ENCODE measurements around the gene LHFPL3. TPM values are rescaled to one million over a fixed set of nuclear protein-coding genes. Genes with fewer than 3 reads are reported as not detected.
"Not testable (repeated sequence)": the region's sequence is repeated elsewhere in the genome, so short reads cannot be mapped to it uniquely, and the experiment has no call there.

LHFPL3 gene
- total RNA-seq, 4 donors from 2014 or later = not detected

GRCh38 chr7:104552102-104552501 lies 223.7 kb downstream of the LHFPL3 start:
- no peak overlapping the region for H3K4me3 ChIP-seq
- H3K27ac ChIP-seq = no peak overlapping the region
- DNase-seq = no peak
- no peaks in the 10 kb centered on the region for H3K36me3 ChIP-seq
- intact Hi-C loops (cut with DNase I; ENCODE audit: low total_unique reads) = no loop called here
- in situ Hi-C loops (cut with MboI; ENCODE audit: low sequenced_read_pairs in 4 of 4) = no loop called here
- ATAC-seq = no peak
- no peaks in the 10 kb centered on the region for H3K27me3 ChIP-seq
- no peaks in the 10 kb centered on the region for H3K4me1 ChIP-seq
- no peaks in the 10 kb centered on the region for H3K9me3 ChIP-seq
- TF ChIP-seq, protein P1, sequence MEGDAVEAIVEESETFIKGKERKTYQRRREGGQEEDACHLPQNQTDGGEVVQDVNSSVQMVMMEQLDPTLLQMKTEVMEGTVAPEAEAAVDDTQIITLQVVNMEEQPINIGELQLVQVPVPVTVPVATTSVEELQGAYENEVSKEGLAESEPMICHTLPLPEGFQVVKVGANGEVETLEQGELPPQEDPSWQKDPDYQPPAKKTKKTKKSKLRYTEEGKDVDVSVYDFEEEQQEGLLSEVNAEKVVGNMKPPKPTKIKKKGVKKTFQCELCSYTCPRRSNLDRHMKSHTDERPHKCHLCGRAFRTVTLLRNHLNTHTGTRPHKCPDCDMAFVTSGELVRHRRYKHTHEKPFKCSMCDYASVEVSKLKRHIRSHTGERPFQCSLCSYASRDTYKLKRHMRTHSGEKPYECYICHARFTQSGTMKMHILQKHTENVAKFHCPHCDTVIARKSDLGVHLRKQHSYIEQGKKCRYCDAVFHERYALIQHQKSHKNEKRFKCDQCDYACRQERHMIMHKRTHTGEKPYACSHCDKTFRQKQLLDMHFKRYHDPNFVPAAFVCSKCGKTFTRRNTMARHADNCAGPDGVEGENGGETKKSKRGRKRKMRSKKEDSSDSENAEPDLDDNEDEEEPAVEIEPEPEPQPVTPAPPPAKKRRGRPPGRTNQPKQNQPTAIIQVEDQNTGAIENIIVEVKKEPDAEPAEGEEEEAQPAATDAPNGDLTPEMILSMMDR (IDR thresholded peaks at IDR 0.05 in 4 of 5, conservative IDR thresholded peaks at IDR 0.05 in 1 of 5) = no peak
- TF ChIP-seq POLR2A (IDR thresholded peaks at IDR 0.05) = no peak

DNA sequence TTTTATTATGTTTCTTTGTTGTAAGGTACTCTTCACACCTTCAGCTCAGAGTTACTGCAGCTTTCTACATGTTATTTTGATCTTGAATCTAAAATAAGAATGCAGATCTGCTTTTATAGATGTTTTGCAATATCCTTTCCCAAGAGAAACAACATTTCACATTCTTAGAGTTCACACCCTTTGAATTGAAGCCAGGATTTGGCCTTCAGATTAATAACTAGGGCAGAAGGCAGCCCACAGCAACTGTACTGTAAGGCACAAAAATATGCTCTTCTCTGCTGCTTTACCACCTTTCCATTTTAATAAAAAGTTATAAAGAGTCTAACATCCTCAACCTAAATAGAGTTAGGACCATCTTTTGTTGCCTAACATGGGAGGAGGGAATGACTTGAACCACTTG lies 224.7 kb downstream of the LHFPL3 start:
- H3K27ac ChIP-seq = no peak overlapping the region
- no peaks in the 10 kb centered on the region for H3K9me3 ChIP-seq
- no peaks in the 10 kb centered on the region for H3K36me3 ChIP-seq
- H3K27me3 ChIP-seq = no peaks in the 10 kb centered on the region
- no peak overlapping the region for H3K4me3 ChIP-seq
- no peak for DNase-seq
- TF ChIP-seq POLR2A (IDR thresholded peaks at IDR 0.05) = no peak
- TF ChIP-seq, protein P1 (IDR thresholded peaks at IDR 0.05 in 4 of 5, conservative IDR thresholded peaks at IDR 0.05 in 1 of 5) = no peak
- intact Hi-C loops (cut with DNase I; ENCODE audit: low total_unique reads) = no loop called here
- no peaks in the 10 kb centered on the region for H3K4me1 ChIP-seq
- no peak for ATAC-seq
- in situ Hi-C loops (cut with MboI; ENCODE audit: low sequenced_read_pairs in 4 of 4) = no loop called here

GRCh38 chr7:104563350-104563901 lies 235.0 kb downstream of the LHFPL3 start:
- H3K4me1 ChIP-seq; H3K9me3 ChIP-seq; in situ Hi-C loops (cut with MboI; ENCODE audit: low sequenced_read_pairs in 4 of 4); ATAC-seq; H3K27ac ChIP-seq; DNase-seq; H3K27me3 ChIP-seq; H3K4me3 ChIP-seq; H3K36me3 ChIP-seq; intact Hi-C loops (cut with DNase I; ENCODE audit: low total_unique reads): not testable (repeated sequence)

DNA sequence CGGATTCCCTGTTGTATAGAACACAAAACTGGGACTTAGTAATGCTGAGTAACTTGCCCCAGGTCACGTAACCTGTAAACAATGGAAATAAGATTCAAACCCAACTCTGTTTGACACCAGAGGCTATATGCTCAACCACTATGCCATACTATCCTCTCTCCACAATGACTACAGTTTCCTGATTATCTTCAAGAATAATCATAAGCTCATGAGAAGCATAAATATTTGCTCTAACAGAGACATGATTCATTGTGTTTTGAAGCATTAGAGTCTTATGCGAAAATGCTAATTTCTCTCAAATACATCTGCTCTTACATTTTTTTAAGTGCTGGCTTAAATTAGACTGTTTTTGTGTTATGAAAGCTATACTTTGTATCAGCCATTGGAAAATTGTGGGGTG lies 241.3 kb downstream of the LHFPL3 start:
- Histone ChIP-seq H3K27me3 (no peaks in the 10 kb centered on the region), H3K36me3 (no peaks in the 10 kb centered on the region), H3K4me3 (no peak overlapping the region), H3K27ac (no peak overlapping the region), H3K9me3 (no peaks in the 10 kb centered on the region), H3K4me1 (no peaks in the 10 kb centered on the region)
- DNase-seq = no peak
- no peak for TF ChIP-seq POLR2A (IDR thresholded peaks at IDR 0.05)
- TF ChIP-seq, protein P1 (IDR thresholded peaks at IDR 0.05 in 4 of 5, conservative IDR thresholded peaks at IDR 0.05 in 1 of 5) = no peak
- intact Hi-C loops (cut with DNase I; ENCODE audit: low total_unique reads) (no loop called here), in situ Hi-C loops (cut with MboI; ENCODE audit: low sequenced_read_pairs in 4 of 4) (no loop called here)
- ATAC-seq = no peak

DNA sequence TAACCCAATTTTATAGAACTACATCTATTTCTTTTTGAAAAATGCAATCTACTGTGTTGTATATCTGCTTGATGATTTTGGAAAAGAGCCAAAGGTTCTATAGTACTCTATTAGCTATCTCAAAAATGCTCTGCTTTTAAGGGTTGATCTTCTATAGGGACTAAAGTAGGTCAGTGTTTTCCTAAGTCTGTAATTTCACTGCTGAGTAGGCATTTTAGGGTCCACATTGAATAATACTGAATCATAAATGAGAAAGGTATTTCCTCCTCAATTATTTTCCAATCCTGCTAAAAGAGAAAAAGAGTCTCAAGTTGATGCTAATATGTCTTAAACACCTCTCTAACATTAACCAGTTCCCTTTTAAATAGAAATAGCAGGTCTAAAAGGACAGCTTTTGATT lies 244.2 kb downstream of the LHFPL3 start:
- in situ Hi-C loops (cut with MboI; ENCODE audit: low sequenced_read_pairs in 4 of 4) = no loop called here
- DNase-seq (no peak), ATAC-seq (no peak)
- no peaks in the 10 kb centered on the region for H3K9me3 ChIP-seq
- intact Hi-C loops (cut with DNase I; ENCODE audit: low total_unique reads) = no loop called here
- no peaks in the 10 kb centered on the region for H3K27me3 ChIP-seq
- H3K4me3 ChIP-seq = no peak overlapping the region
- no peak overlapping the region for H3K27ac ChIP-seq
- H3K36me3 ChIP-seq = no peaks in the 10 kb centered on the region
- H3K4me1 ChIP-seq = no peaks in the 10 kb centered on the region
- no peak for TF ChIP-seq POLR2A (IDR thresholded peaks at IDR 0.05)
- TF ChIP-seq, protein P1 (IDR thresholded peaks at IDR 0.05 in 4 of 5, conservative IDR thresholded peaks at IDR 0.05 in 1 of 5) = no peak
